Nephron progenitor cell (in vitro differentiated cells): ENCODE data around the gene GGACT.

Experiments used
- DNase-seq: peaks from one replicate; pipeline ENCODE4 v3.0.0; 2021
- H3K27ac Mint-ChIP-seq: 2 replicates; pipeline ENCODE4 v1.8.0; 2021; ENCODE audit warnings: mild to moderate bottlenecking, moderate library complexity, mixed read lengths
- H3K27me3 Mint-ChIP-seq: 2 replicates; pipeline ENCODE4 v1.8.0; 2021; ENCODE audit warnings: mild to moderate bottlenecking, low read depth, mixed read lengths; ENCODE audit not compliant: poor library complexity
- H3K36me3 Mint-ChIP-seq: 2 replicates; pipeline ENCODE4 v1.8.0; 2021; ENCODE audit warnings: low read depth, mixed read lengths
- H3K4me1 Mint-ChIP-seq: 2 replicates; pipeline ENCODE4 v1.8.0; 2021; ENCODE audit warnings: mixed read lengths
- H3K4me3 Mint-ChIP-seq: 2 replicates; pipeline ENCODE4 v1.8.0; 2021; ENCODE audit warnings: mild to moderate bottlenecking, moderate library complexity, mixed read lengths
- H3K9me3 Mint-ChIP-seq: 2 replicates; pipeline ENCODE4 v1.8.0; 2021; ENCODE audit warnings: mild to moderate bottlenecking, moderate library complexity, mixed read lengths
- TF ChIP-seq, protein P1 (sequence below): fragments of 200-600 bp; sonication (generic); IDR thresholded peaks from 2 replicates; pipeline ENCODE4 v1.5.0; 2021; ENCODE audit warnings: antibody characterized with exemption

GGACT gene

GRCh38 chr13:100515410-100515800, 73.2 kb downstream of the GGACT start:
- TF ChIP-seq, protein P1, sequence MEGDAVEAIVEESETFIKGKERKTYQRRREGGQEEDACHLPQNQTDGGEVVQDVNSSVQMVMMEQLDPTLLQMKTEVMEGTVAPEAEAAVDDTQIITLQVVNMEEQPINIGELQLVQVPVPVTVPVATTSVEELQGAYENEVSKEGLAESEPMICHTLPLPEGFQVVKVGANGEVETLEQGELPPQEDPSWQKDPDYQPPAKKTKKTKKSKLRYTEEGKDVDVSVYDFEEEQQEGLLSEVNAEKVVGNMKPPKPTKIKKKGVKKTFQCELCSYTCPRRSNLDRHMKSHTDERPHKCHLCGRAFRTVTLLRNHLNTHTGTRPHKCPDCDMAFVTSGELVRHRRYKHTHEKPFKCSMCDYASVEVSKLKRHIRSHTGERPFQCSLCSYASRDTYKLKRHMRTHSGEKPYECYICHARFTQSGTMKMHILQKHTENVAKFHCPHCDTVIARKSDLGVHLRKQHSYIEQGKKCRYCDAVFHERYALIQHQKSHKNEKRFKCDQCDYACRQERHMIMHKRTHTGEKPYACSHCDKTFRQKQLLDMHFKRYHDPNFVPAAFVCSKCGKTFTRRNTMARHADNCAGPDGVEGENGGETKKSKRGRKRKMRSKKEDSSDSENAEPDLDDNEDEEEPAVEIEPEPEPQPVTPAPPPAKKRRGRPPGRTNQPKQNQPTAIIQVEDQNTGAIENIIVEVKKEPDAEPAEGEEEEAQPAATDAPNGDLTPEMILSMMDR: no peak
- Mint-ChIP-seq H3K9me3 (no peaks in the 10 kb centered on the region), H3K27ac (no peak overlapping the region), H3K36me3 (no peaks in the 10 kb centered on the region), H3K4me1 (peaks cover 68% of the 10 kb centered on the region), H3K27me3 (peaks cover 9% of the 10 kb centered on the region), H3K4me3 (no peak overlapping the region)
- DNase-seq: no peak

- DNase-seq: peak; percentile 85
- Mint-ChIP-seq H3K9me3 (no peaks in the 10 kb centered on the region), H3K27me3 (peaks cover 9% of the 10 kb centered on the region), H3K4me1 (peaks cover 73% of the 10 kb centered on the region), H3K36me3 (no peaks in the 10 kb centered on the region), H3K27ac (no peak overlapping the region), H3K4me3 (peak overlapping the region; percentile 28)
- TF ChIP-seq, protein P1: peak; percentile 97
Measured at GRCh38 chr13:100514788-100515409, 73.7 kb downstream of the GGACT start.

DNA sequence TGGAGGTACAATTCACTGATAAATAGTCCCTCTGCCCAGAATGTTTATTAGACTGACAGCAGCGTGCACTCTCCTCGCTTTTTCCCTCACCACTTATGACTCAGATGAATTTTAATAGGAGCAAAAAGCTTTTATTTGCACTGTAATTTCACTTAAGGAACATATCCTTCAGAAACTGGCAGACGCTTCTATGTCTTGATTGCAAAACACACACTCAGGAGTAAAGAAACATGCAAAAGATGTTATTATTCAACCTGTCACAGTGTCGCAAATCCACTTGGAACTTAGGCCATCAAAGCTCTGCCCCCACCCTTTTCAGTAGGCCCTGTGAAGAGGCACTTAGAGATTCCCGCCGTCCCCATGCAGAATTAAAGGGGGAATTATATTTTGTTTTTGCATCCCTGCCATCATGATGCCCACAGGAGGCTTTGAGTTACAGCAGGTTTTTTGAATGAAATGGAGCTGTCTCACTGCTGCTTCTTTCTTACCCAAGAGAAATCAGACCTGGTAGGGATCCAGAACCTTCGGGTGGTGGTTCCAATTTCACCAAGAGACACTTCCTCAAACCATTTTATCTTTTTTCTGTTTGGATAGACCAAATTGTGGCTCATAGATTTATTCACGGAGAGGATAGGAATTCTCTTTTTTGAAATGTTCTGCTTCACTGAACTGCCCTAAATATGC, 74.5 kb downstream of the GGACT start:
- TF ChIP-seq, protein P1: no peak
- DNase-seq: no peak
- peaks cover 81% of the 10 kb centered on the region for H3K4me1 Mint-ChIP-seq
- no peaks in the 10 kb centered on the region for H3K9me3 Mint-ChIP-seq
- H3K27ac Mint-ChIP-seq: no peak overlapping the region
- H3K4me3 Mint-ChIP-seq: no peak overlapping the region
- H3K27me3 Mint-ChIP-seq: peaks cover 9% of the 10 kb centered on the region
- no peaks in the 10 kb centered on the region for H3K36me3 Mint-ChIP-seq

- Mint-ChIP-seq H3K27ac (no peak overlapping the region), H3K4me3 (peak overlapping the region; percentile 5), H3K36me3 (no peaks in the 10 kb centered on the region), H3K4me1 (peaks cover 87% of the 10 kb centered on the region), H3K27me3 (peaks cover 9% of the 10 kb centered on the region), H3K9me3 (no peaks in the 10 kb centered on the region)
- TF ChIP-seq, protein P1: no peak
- DNase-seq: no peak
Measured at GRCh38 chr13:100513171-100513570, 75.4 kb downstream of the GGACT start.

GRCh38 chr13:100512422-100512821, 76.2 kb downstream of the GGACT start:
- TF ChIP-seq, protein P1: no peak
- Mint-ChIP-seq H3K9me3 (peaks cover 4% of the 10 kb centered on the region), H3K4me1 (peaks cover 87% of the 10 kb centered on the region), H3K27me3 (peaks cover 9% of the 10 kb centered on the region), H3K27ac (no peak overlapping the region), H3K4me3 (no peak overlapping the region), H3K36me3 (no peaks in the 10 kb centered on the region)
- DNase-seq: no peak

- H3K4me1 Mint-ChIP-seq: peaks cover 83% of the 10 kb centered on the region
- TF ChIP-seq, protein P1: no peak
- peaks cover 9% of the 10 kb centered on the region for H3K27me3 Mint-ChIP-seq
- H3K9me3 Mint-ChIP-seq: peaks cover 6% of the 10 kb centered on the region
- no peak overlapping the region for H3K4me3 Mint-ChIP-seq
- H3K36me3 Mint-ChIP-seq: peaks cover 2% of the 10 kb centered on the region
- DNase-seq: no peak
- no peak overlapping the region for H3K27ac Mint-ChIP-seq
Measured at GRCh38 chr13:100511466-100511865, 77.1 kb downstream of the GGACT start.
